ENCODE measurements around the gene OGFR.

The OGFR gene

DNA sequence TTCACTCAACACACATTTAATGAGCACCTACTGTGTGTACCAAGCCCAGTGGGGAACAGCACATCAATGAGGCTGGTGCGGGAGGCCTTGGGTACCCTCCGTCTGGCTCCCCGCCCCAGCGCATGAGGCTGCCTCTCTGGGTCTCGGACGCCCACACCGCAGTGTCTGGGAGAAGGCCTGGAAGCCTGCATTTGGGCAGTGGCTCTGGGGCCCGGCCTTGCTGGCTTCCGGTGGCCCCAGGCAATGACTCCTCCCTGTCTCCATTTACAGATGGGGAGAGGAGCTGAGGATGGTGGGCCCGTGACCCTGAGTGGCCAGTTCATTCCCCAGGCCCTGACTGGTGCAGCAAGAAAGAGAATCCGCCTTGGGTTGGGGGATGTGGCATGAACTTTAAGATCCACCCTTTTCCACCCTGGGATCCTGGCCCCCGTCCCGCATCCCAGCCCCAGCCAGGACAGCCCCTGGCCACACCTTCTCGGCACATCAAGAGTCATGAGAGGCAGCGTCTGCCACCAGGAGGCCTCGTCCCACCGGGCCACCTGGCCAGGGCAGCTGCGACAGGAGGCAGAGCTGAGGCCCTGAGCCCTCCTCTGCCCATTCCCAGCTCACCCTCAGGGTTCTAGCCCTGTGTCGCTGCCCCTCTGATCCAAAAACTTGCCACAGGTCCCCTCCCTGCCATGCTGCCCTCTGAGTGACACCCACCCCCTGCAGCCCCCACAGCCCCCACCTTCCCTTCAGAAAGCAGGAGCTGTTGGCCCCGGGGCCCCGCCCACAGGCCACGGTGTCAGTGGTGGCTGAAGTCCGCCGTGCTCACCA lies 25.8 kb upstream of the OGFR start:
- no peak overlapping the region for H3K9ac ChIP-seq
- no peak overlapping the region for H3K4me3 ChIP-seq (IDR thresholded peaks at IDR 0.05; ENCODE audit: insufficient read depth, low read depth, low read length)
- H3K27me3 ChIP-seq (ENCODE audit: insufficient read depth, low read depth), result peaks cover 90% of the 10 kb centered on the region
- H3K79me2 ChIP-seq (ENCODE audit: insufficient read depth, low read depth), result no peaks in the 10 kb centered on the region
- H3K27ac ChIP-seq, result no peak overlapping the region
- no peaks in the 10 kb centered on the region for H3K36me3 ChIP-seq (ENCODE audit: insufficient read depth)
- TF ChIP-seq, protein P1, sequence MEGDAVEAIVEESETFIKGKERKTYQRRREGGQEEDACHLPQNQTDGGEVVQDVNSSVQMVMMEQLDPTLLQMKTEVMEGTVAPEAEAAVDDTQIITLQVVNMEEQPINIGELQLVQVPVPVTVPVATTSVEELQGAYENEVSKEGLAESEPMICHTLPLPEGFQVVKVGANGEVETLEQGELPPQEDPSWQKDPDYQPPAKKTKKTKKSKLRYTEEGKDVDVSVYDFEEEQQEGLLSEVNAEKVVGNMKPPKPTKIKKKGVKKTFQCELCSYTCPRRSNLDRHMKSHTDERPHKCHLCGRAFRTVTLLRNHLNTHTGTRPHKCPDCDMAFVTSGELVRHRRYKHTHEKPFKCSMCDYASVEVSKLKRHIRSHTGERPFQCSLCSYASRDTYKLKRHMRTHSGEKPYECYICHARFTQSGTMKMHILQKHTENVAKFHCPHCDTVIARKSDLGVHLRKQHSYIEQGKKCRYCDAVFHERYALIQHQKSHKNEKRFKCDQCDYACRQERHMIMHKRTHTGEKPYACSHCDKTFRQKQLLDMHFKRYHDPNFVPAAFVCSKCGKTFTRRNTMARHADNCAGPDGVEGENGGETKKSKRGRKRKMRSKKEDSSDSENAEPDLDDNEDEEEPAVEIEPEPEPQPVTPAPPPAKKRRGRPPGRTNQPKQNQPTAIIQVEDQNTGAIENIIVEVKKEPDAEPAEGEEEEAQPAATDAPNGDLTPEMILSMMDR (conservative IDR thresholded peaks at IDR 0.05; ENCODE audit: low read depth, low read length), result no peak
- H3K4me2 ChIP-seq, result no peak overlapping the region
- H3K4me1 ChIP-seq (ENCODE audit: low read depth, poor library complexity, severe bottlenecking), result no peaks in the 10 kb centered on the region
- no peaks in the 10 kb centered on the region for H4K20me1 ChIP-seq (ENCODE audit: insufficient read depth)
- no peak overlapping the region for H2AFZ ChIP-seq (ENCODE audit: low read depth)

DNA sequence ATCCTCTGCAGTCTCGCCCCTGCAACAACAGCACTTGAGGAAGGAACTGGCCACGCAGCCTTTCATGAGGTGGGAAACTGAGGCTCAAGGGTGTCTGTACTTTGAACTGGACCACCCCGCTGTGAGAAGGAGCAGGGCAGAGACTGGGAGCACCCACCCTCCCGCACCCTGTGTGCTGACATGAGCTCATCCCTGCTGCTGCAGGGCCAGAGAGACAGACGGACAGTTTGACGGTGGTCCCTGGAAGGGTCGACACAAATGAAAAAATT lies 25.3 kb upstream of the OGFR start:
- Histone ChIP-seq H3K27ac (no peak overlapping the region), H3K79me2 (ENCODE audit: insufficient read depth, low read depth) (no peaks in the 10 kb centered on the region), H3K27me3 (ENCODE audit: insufficient read depth, low read depth) (peaks cover 90% of the 10 kb centered on the region), H3K4me1 (ENCODE audit: low read depth, poor library complexity, severe bottlenecking) (no peaks in the 10 kb centered on the region), H3K36me3 (ENCODE audit: insufficient read depth) (no peaks in the 10 kb centered on the region), H4K20me1 (ENCODE audit: insufficient read depth) (no peaks in the 10 kb centered on the region), H2AFZ (ENCODE audit: low read depth) (no peak overlapping the region), H3K4me3 (IDR thresholded peaks at IDR 0.05; ENCODE audit: insufficient read depth, low read depth, low read length) (no peak overlapping the region), H3K9ac (no peak overlapping the region), H3K4me2 (no peak overlapping the region)
- TF ChIP-seq, protein P1 (conservative IDR thresholded peaks at IDR 0.05; ENCODE audit: low read depth, low read length), result no peak

DNA sequence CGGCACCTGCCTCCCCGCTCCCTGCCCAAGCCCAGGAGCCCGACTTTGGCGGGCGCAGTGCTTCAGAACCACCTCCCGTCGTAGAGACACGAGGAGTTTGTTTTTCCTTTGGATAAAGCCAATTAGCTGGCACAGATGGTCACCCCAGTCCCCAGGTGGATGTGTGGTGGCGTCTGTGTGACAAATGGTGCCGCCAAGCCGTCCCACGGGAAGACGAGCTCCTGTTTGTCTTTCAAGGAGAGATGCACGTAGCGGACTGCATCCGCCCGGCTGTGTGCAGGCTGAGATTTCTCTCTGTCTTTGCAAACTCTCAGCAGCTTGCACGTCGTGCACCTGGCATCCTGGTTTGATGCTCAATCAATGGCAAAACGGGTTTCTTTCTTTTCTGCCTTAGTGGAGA lies 24.4 kb upstream of the OGFR start:
- no peaks in the 10 kb centered on the region for H3K4me1 ChIP-seq (ENCODE audit: low read depth, poor library complexity, severe bottlenecking)
- no peak overlapping the region for H3K4me2 ChIP-seq
- no peak overlapping the region for H3K27ac ChIP-seq
- H3K27me3 ChIP-seq (ENCODE audit: insufficient read depth, low read depth), result peaks cover 88% of the 10 kb centered on the region
- no peak overlapping the region for H3K9ac ChIP-seq
- no peaks in the 10 kb centered on the region for H4K20me1 ChIP-seq (ENCODE audit: insufficient read depth)
- TF ChIP-seq, protein P1 (conservative IDR thresholded peaks at IDR 0.05; ENCODE audit: low read depth, low read length), result no peak
- no peak overlapping the region for H3K4me3 ChIP-seq (IDR thresholded peaks at IDR 0.05; ENCODE audit: insufficient read depth, low read depth, low read length)
- no peaks in the 10 kb centered on the region for H3K79me2 ChIP-seq (ENCODE audit: insufficient read depth, low read depth)
- no peak overlapping the region for H2AFZ ChIP-seq (ENCODE audit: low read depth)
- H3K36me3 ChIP-seq (ENCODE audit: insufficient read depth), result no peaks in the 10 kb centered on the region

DNA sequence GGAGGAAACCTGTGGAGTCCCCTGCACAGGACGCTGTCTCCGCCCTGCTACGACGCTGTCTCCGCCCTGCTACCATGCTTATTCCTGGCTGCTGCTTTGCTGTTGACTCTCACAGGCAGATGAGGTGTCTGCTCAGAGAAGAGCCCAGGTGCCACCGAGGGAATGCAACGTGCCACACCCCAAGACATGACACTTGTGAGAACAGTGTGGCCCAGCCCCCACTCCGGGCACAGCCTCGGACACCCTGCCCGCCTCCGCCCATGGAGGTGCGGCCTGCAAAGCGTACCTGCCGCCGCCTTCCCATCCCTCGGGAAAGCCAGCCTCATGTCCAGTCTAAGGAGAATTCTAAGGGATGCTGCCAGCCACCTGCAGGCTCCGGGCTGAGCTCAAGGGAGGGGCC lies 23.9 kb upstream of the OGFR start:
- TF ChIP-seq, protein P1 (conservative IDR thresholded peaks at IDR 0.05; ENCODE audit: low read depth, low read length), result no peak
- H3K79me2 ChIP-seq (ENCODE audit: insufficient read depth, low read depth), result no peaks in the 10 kb centered on the region
- H4K20me1 ChIP-seq (ENCODE audit: insufficient read depth), result no peaks in the 10 kb centered on the region
- no peak overlapping the region for H3K27ac ChIP-seq
- H3K4me1 ChIP-seq (ENCODE audit: low read depth, poor library complexity, severe bottlenecking), result no peaks in the 10 kb centered on the region
- no peak overlapping the region for H3K9ac ChIP-seq
- H3K4me2 ChIP-seq, result no peak overlapping the region
- no peaks in the 10 kb centered on the region for H3K36me3 ChIP-seq (ENCODE audit: insufficient read depth)
- no peak overlapping the region for H2AFZ ChIP-seq (ENCODE audit: low read depth)
- H3K27me3 ChIP-seq (ENCODE audit: insufficient read depth, low read depth), result peaks cover 87% of the 10 kb centered on the region
- H3K4me3 ChIP-seq (IDR thresholded peaks at IDR 0.05; ENCODE audit: insufficient read depth, low read depth, low read length), result no peak overlapping the region

All from KMS-11 (cell line).